HCT116 (cell line): ENCODE results near the gene ST6GALNAC5. TPM values are rescaled to one million over a fixed set of nuclear protein-coding genes. Genes with fewer than 3 reads are reported as not detected.
"Not testable (repeated sequence)": the region's sequence is repeated elsewhere in the genome, so short reads cannot be mapped to it uniquely, and the experiment has no call there.

Experiments
- ATAC-seq: fragments of 200-7000 bp; cut with Tn5 transposase; 2 replicates; pipeline ENCODE4 v1.9.1; 2020; ENCODE audit warnings: mild to moderate bottlenecking, moderate library complexity
- BruUV-seq: library from RNA; stranded (reverse); fragments of 400-500 nt; replicated peaks from 2 replicates; lab custom pipeline; 2021; lab: Mats Ljungman, UMichigan
- CTCF ChIA-PET: fragments of 300-600 bp; sonication (Branson Sonifier 250); formaldehyde crosslinking; loops from one replicate; lab custom pipeline; 2021; ENCODE audit warnings: antibody characterized with exemption; lab: Charles Lee
- POLR2A ChIA-PET: fragments of 300-600, 350-600 bp; sonication (Branson Sonifier 250); formaldehyde crosslinking; loops from one replicate; lab custom pipeline; 2021; ENCODE audit warnings: antibody characterized with exemption; lab: Charles Lee
- RAD21 ChIA-PET, 2 experiments: fragments of 300-600 bp; sonication (Branson Sonifier 250); formaldehyde crosslinking; loops; one replicate each; lab custom pipeline; 2023; ENCODE audit warnings: low total read pairs in 2 of 2; ENCODE audit not compliant: uncharacterized antibody in 2 of 2, unreplicated experiment in 2 of 2, low non-redundant PET in 1 of 2; lab: Charles Lee
- DNase-seq: peaks from one replicate; pipeline ENCODE4 v3.0.0-alpha.2; 2010; ENCODE audit warnings: low read depth, low spot score
- H2AFZ ChIP-seq: fragments of 200-600 bp; shearing (Covaris generic), sonication (generic); 2 replicates; pipeline ENCODE4 v1.6.1; 2017; ENCODE audit warnings: low read depth, mixed run types, mixed read lengths, antibody characterized with exemption, low read length; ENCODE audit not compliant: poor library complexity, severe bottlenecking
- H3K27ac ChIP-seq: 2 replicates; pipeline ENCODE4 v1.5.1; 2012; ENCODE audit warnings: low read depth, low read length
- H3K27me3 ChIP-seq: fragments of 200-600 bp; sonication (generic); 2 replicates; pipeline ENCODE4 v1.6.1; 2016; ENCODE audit warnings: mixed run types, low read length, mixed read lengths; ENCODE audit not compliant: insufficient read depth
- H3K36me3 ChIP-seq, 2 experiments: fragments of 200-500 bp in 1 of 2; fragments of 200-600 bp in 1 of 2; sonication (Bioruptor generic) in 1 of 2; sonication (generic) in 1 of 2; 2 replicates each; pipeline versions ENCODE4 v1.5.1 to v1.6.1; 2014 to 2016; ENCODE audit warnings: low read length in 2 of 2, inconsistent platforms in 1 of 2, mixed read lengths in 1 of 2, mixed run types in 1 of 2; ENCODE audit not compliant: insufficient read depth in 2 of 2, control insufficient read depth in 1 of 2
- H3K4me1 ChIP-seq, 2 experiments: fragments of 200-600 bp in 1 of 2; sonication (generic) in 1 of 2; 2 replicates each; pipeline versions ENCODE4 v1.5.1 to v1.6.1; 2012 to 2017; ENCODE audit warnings: low read length in 2 of 2, inconsistent platforms in 1 of 2, mild to moderate bottlenecking in 1 of 2, mixed read lengths in 1 of 2, mixed run types in 1 of 2, moderate library complexity in 1 of 2; ENCODE audit not compliant: insufficient read depth in 2 of 2, control insufficient read depth in 1 of 2
- H3K4me2 ChIP-seq: fragments of 200-600 bp; sonication (generic); 2 replicates; pipeline ENCODE4 v1.6.1; 2017; ENCODE audit warnings: mixed run types, low read length, mixed read lengths
- H3K4me3 ChIP-seq, 2 experiments: fragments of 200-600 bp in 1 of 2; sonication (generic) in 1 of 2; replicated peaks in 1 of 2; 2 replicates each; pipeline ENCODE4 v1.5.1; 2011 to 2016; ENCODE audit warnings: low read length in 2 of 2, control low read depth in 1 of 2, low read depth in 1 of 2, mild to moderate bottlenecking in 1 of 2, mixed read lengths in 1 of 2, mixed run types in 1 of 2
- H3K79me2 ChIP-seq: fragments of 200-600 bp; sonication (generic); 2 replicates; pipeline ENCODE4 v1.6.1; 2017; ENCODE audit warnings: mild to moderate bottlenecking, mixed run types, low read length, moderate library complexity, mixed read lengths; ENCODE audit not compliant: insufficient read depth
- H3K9ac ChIP-seq: fragments of 200-600 bp; sonication (generic); 2 replicates; pipeline ENCODE4 v1.6.1; 2016; ENCODE audit warnings: low read length, mixed read lengths
- H3K9me2 ChIP-seq: fragments of 200-600 bp; sonication (generic), shearing (Covaris generic); 2 replicates; pipeline ENCODE4 v1.6.1; 2017; ENCODE audit warnings: mixed run types, mild to moderate bottlenecking, moderate library complexity; ENCODE audit not compliant: insufficient read depth
- H3K9me3 ChIP-seq, 2 experiments: fragments of 200-500 bp in 1 of 2; fragments of 200-600 bp in 1 of 2; sonication (Bioruptor generic) in 1 of 2; sonication (generic) in 1 of 2; 2 replicates each; pipeline ENCODE4 v1.6.1; 2014 to 2017; ENCODE audit warnings: low read length in 2 of 2, mixed read lengths in 2 of 2, inconsistent platforms in 1 of 2, low read depth in 1 of 2, mild to moderate bottlenecking in 1 of 2, mixed run types in 1 of 2, moderate library complexity in 1 of 2; ENCODE audit not compliant: control insufficient read depth in 1 of 2, insufficient read depth in 1 of 2
- H4K20me1 ChIP-seq: fragments of 200-600 bp; sonication (generic), shearing (Covaris generic); 2 replicates; pipeline ENCODE4 v1.6.1; 2017; ENCODE audit warnings: mixed run types, mild to moderate bottlenecking, moderate library complexity; ENCODE audit not compliant: insufficient read depth
- CEBPB ChIP-seq: IDR thresholded peaks from 2 replicates; pipeline ENCODE4 v1.6.1; 2012; ENCODE audit warnings: low read depth
- ELF1 ChIP-seq: IDR thresholded peaks from 2 replicates; pipeline ENCODE4 v1.6.1; 2012; ENCODE audit warnings: low read depth, borderline replicate concordance
- EZH2 ChIP-seq: fragments of 200-600 bp; sonication (generic); IDR thresholded peaks from 2 replicates; pipeline ENCODE4 v1.6.1; 2017; ENCODE audit warnings: antibody characterized with exemption, mixed run types
- FOSL1 ChIP-seq: IDR thresholded peaks from 2 replicates; pipeline ENCODE4 v1.6.1; 2012; ENCODE audit warnings: low read depth
- POLR2AphosphoS5 ChIP-seq: IDR thresholded peaks from 2 replicates; pipeline ENCODE4 v1.6.1; 2011; ENCODE audit warnings: mild to moderate bottlenecking, low read depth, low read length, moderate library complexity
- SIN3A ChIP-seq: IDR thresholded peaks from 2 replicates; pipeline ENCODE4 v1.6.1; 2012; ENCODE audit warnings: low read depth
- SP1 ChIP-seq: IDR thresholded peaks from 2 replicates; pipeline ENCODE4 v1.6.1; 2012; ENCODE audit warnings: low read depth
- SRF ChIP-seq: IDR thresholded peaks from 2 replicates; pipeline ENCODE4 v1.6.1; 2012; ENCODE audit warnings: low read depth
- TCF7L2 ChIP-seq: IDR thresholded peaks from 2 replicates; pipeline ENCODE4 v1.7.0; 2011; ENCODE audit warnings: borderline replicate concordance, inconsistent platforms; ENCODE audit not compliant: insufficient read depth, insufficient read length; ENCODE audit errors: extremely low read depth
- YY1 ChIP-seq: IDR thresholded peaks from 2 replicates; pipeline ENCODE4 v1.6.1; 2011; ENCODE audit warnings: low read length, low read depth, moderate library complexity, mild to moderate bottlenecking; ENCODE audit not compliant: insufficient replicate concordance; ENCODE audit errors: extremely low read depth
- ZFX ChIP-seq: fragments of 450-650 bp; IDR thresholded peaks from 2 replicates; pipeline ENCODE4 v1.6.1; 2017
- intact Hi-C: fragments of 100-400 bp; cut with micrococcal nuclease; formaldehyde crosslinking; loops from 2 replicates; pipeline ENCODE4 v1.10.0; 2022
- total RNA-seq: library from RNA; stranded (reverse); gene quantifications from one replicate; pipeline ENCODE4 v1.2.1, GENCODE V29; 2021; ENCODE audit not compliant: unreplicated experiment
- TF ChIP-seq, protein P1 (sequence below): IDR thresholded peaks from 2 replicates; pipeline ENCODE4 v1.6.1; 2012; ENCODE audit warnings: low read depth
- TF ChIP-seq, protein P2 (sequence below): IDR thresholded peaks from 2 replicates; pipeline ENCODE4 v1.6.1; 2012

Gene ST6GALNAC5
- total RNA-seq, 1 experiment from 2014 or later: 1.2 TPM

DNA sequence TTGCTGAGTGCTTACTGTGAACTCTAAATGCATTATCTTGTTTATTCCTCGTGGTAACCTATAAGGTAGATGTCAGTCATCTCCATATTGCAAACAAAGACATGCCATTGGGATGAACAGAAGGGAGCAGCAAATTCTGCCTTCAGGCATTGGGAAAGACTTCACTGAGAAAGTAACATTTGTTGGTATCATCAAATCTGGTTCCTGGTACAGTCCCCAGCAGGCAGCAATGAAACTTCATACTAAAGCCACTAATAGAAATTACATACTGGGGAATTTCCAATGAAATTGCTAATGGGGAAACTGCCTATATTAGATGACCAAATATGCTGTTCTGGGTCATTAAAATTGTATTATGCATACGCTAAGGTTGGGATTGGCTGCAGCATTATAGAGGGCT, 47.3 kb upstream of the ST6GALNAC5 start:
- DNase-seq (no peak), ATAC-seq (no peak)
- H4K20me1 ChIP-seq: no peaks in the 10 kb centered on the region
- H3K9ac ChIP-seq: no peak overlapping the region
- TF ChIP-seq TCF7L2: no peak
- TF ChIP-seq YY1: no peak
- TF ChIP-seq CEBPB: no peak
- ChIA-PET POLR2A (no interaction called here), RAD21 (no interaction called here), CTCF (no interaction called here)
- H3K9me3 ChIP-seq: no peaks in the 10 kb centered on the region
- no peaks in the 10 kb centered on the region for H3K27me3 ChIP-seq
- H3K4me3 ChIP-seq: no peak overlapping the region
- no peak overlapping the region for H2AFZ ChIP-seq
- H3K9me2 ChIP-seq: no peaks in the 10 kb centered on the region
- H3K27ac ChIP-seq: no peak overlapping the region
- no peaks in the 10 kb centered on the region for H3K79me2 ChIP-seq
- BruUV-seq: no TSS peak
- no peaks in the 10 kb centered on the region for H3K4me1 ChIP-seq
- no peaks in the 10 kb centered on the region for H3K36me3 ChIP-seq
- intact Hi-C loops: no loop called here
- H3K4me2 ChIP-seq: no peak overlapping the region

DNA sequence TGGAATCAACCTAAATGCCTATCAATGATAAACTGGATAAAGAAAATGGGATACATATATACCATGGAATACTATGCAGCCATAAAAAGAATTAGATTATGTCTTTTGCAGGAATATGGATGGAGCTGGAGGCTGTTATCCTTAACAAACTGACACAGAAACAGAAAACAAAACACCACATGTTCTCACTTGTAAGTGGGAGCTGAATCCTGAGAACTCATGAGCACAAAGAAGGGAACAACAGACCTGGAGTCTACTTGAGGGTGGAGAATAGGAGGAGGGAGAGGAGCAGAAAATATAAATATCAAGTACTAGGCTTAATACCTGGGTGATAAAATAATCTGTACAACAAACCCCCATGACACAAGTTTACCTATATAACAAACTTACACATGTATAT, 44.3 kb upstream of the ST6GALNAC5 start:
- POLR2A ChIA-PET, CTCF ChIA-PET, BruUV-seq: not testable (repeated sequence)

DNA sequence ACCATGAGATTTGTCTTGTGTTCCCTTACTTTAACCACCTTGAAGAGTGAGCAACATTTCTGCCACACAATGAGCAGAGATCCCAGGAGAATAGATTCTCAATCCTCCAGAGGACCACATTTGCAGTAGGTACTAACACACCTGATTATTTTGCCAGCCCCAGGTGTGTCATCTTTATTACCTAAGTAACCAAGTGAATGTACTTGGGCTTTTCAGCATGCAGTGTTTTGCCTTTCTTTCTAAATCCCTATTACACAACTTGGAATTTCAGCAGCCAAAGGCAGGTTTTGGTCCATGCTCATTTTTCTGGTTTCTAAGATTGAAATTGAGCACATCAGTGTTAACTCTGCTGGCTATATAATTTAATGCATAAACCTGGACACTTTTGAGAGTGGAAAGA, 43.2 kb upstream of the ST6GALNAC5 start:
- no peak for DNase-seq
- CTCF ChIA-PET: no interaction called here
- TF ChIP-seq SIN3A: no peak
- no peak for TF ChIP-seq ELF1
- TF ChIP-seq ZFX: no peak
- no peak for TF ChIP-seq SP1
- no peak for TF ChIP-seq POLR2AphosphoS5
- no peak for TF ChIP-seq SRF
- TF ChIP-seq FOSL1: no peak
- TF ChIP-seq EZH2: no peak
- TF ChIP-seq, protein P1, sequence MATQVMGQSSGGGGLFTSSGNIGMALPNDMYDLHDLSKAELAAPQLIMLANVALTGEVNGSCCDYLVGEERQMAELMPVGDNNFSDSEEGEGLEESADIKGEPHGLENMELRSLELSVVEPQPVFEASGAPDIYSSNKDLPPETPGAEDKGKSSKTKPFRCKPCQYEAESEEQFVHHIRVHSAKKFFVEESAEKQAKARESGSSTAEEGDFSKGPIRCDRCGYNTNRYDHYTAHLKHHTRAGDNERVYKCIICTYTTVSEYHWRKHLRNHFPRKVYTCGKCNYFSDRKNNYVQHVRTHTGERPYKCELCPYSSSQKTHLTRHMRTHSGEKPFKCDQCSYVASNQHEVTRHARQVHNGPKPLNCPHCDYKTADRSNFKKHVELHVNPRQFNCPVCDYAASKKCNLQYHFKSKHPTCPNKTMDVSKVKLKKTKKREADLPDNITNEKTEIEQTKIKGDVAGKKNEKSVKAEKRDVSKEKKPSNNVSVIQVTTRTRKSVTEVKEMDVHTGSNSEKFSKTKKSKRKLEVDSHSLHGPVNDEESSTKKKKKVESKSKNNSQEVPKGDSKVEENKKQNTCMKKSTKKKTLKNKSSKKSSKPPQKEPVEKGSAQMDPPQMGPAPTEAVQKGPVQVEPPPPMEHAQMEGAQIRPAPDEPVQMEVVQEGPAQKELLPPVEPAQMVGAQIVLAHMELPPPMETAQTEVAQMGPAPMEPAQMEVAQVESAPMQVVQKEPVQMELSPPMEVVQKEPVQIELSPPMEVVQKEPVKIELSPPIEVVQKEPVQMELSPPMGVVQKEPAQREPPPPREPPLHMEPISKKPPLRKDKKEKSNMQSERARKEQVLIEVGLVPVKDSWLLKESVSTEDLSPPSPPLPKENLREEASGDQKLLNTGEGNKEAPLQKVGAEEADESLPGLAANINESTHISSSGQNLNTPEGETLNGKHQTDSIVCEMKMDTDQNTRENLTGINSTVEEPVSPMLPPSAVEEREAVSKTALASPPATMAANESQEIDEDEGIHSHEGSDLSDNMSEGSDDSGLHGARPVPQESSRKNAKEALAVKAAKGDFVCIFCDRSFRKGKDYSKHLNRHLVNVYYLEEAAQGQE: no peak
- TF ChIP-seq, protein P2, sequence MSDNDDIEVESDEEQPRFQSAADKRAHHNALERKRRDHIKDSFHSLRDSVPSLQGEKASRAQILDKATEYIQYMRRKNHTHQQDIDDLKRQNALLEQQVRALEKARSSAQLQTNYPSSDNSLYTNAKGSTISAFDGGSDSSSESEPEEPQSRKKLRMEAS: no peak

More for the DNA sequence above, 44.3 kb upstream of the ST6GALNAC5 start:
- RAD21 ChIA-PET, DNase-seq, ATAC-seq, intact Hi-C loops, H3K4me3 ChIP-seq, H3K79me2 ChIP-seq, H3K9me3 ChIP-seq, H3K27ac ChIP-seq, H3K36me3 ChIP-seq, H3K4me1 ChIP-seq, H3K4me2 ChIP-seq, H3K27me3 ChIP-seq, H2AFZ ChIP-seq, H3K9ac ChIP-seq, H4K20me1 ChIP-seq, H3K9me2 ChIP-seq: not testable (repeated sequence)

More for the DNA sequence above, 43.2 kb upstream of the ST6GALNAC5 start:
- no peaks in the 10 kb centered on the region for H3K36me3 ChIP-seq
- no peaks in the 10 kb centered on the region for H3K79me2 ChIP-seq
- no peak overlapping the region for H3K9ac ChIP-seq
- no peak overlapping the region for H3K4me2 ChIP-seq
- intact Hi-C loops: no loop called here
- no peak overlapping the region for H3K27ac ChIP-seq
- no peaks in the 10 kb centered on the region for H3K9me3 ChIP-seq
- RAD21 ChIA-PET: no interaction called here
- BruUV-seq: no TSS peak
- no peaks in the 10 kb centered on the region for H4K20me1 ChIP-seq
- no peak overlapping the region for H3K4me3 ChIP-seq
- no peak for ATAC-seq
- no peaks in the 10 kb centered on the region for H3K4me1 ChIP-seq
- H3K27me3 ChIP-seq: no peaks in the 10 kb centered on the region
- no peak overlapping the region for H2AFZ ChIP-seq
- H3K9me2 ChIP-seq: no peaks in the 10 kb centered on the region
- POLR2A ChIA-PET: no interaction called here
